ENCODE data around the gene VGLL4. TPM values are rescaled to one million over a fixed set of nuclear protein-coding genes. Genes with fewer than 3 reads are reported as not detected.
A peak's percentile ranks its signal among the peaks of the same experiment; 100 is the strongest.

Gene VGLL4
- total RNA-seq, 1 experiment from 2014 or later, result 42.1 TPM

DNA sequence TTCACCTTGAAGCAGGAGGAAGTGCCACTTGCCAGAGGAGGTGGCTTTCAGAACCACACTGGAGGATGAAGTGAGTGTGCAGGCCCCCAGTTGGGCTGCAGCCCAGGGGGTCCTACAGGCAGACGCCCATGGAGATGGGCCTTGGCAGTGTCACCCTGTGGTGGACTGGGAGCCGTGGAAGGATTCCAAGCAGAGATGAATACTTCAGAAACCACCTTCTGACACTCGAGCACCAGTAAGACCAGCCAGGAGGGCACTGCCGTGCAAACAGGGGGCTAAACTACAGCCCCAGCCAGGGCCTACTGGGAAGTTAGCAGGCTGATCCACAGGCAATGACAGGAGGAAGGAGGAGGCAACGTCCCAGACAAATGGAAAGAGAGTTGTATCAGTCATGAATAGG is 55.4 kb downstream of the VGLL4 start:
- Histone ChIP-seq H3K9me3 (ENCODE audit: control insufficient read depth, low read depth, low read length) (no peaks in the 10 kb centered on the region), H3K79me1 (ENCODE audit: insufficient read depth, low read depth, low read length, poor library complexity, severe bottlenecking) (peaks cover 12% of the 10 kb centered on the region), H4K20me1 (ENCODE audit: control insufficient read depth, insufficient read depth, insufficient read length) (no peaks in the 10 kb centered on the region), H4K8ac (replicated peaks; ENCODE audit: insufficient read length, low read depth, low read length) (no peak overlapping the region), H3K23me2 (ENCODE audit: insufficient read length, low read depth, low read length, poor library complexity, severe bottlenecking) (no peaks in the 10 kb centered on the region), H2AFZ (ENCODE audit: low read length) (no peak overlapping the region), H4K91ac (ENCODE audit: insufficient read length, low read depth, low read length) (no peak overlapping the region), H3K27ac (ENCODE audit: insufficient read length, low read depth, low read length) (no peak overlapping the region), H3K79me2 (ENCODE audit: insufficient read depth, low read length) (peaks cover 22% of the 10 kb centered on the region; the same call in 1 of the 2 replicates), H3K4me2 (ENCODE audit: insufficient read depth, insufficient read length, low read length) (no peak overlapping the region), H4K5ac (ENCODE audit: insufficient read length, low read depth, low read length) (no peak overlapping the region), H3K23ac (ENCODE audit: insufficient read length, low read depth, low read length) (no peak overlapping the region), H3K27me3 (ENCODE audit: insufficient read depth, low read length) (no peaks in the 10 kb centered on the region), H3K9ac (ENCODE audit: extremely low read depth, insufficient read length, low read length) (no peak overlapping the region), H2BK120ac (ENCODE audit: low read depth, low read length, poor library complexity, severe bottlenecking) (no peak overlapping the region), H2BK12ac (ENCODE audit: insufficient read length, low read depth, low read length) (no peak overlapping the region), H2BK5ac (ENCODE audit: insufficient read length, low read length) (no peak overlapping the region), H2BK20ac (ENCODE audit: low read depth, low read length, poor library complexity, severe bottlenecking) (no peak overlapping the region), H3K4ac (ENCODE audit: low read depth, low read length) (no peak overlapping the region), H2BK15ac (ENCODE audit: low read depth, low read length) (no peak overlapping the region), H3K14ac (ENCODE audit: insufficient read depth, low read length) (no peak overlapping the region; the same call in 1 of the 2 replicates), H3K4me1 (ENCODE audit: insufficient read depth, low read length) (peaks cover 21% of the 10 kb centered on the region), H3K18ac (ENCODE audit: insufficient read length, low read depth, low read length) (no peak overlapping the region), H3T11ph (ENCODE audit: low read length) (no peak overlapping the region), H2AK5ac (ENCODE audit: insufficient read length, low read length) (no peak overlapping the region), H3K56ac (ENCODE audit: insufficient read length, low read depth, low read length) (no peak overlapping the region)
- Mint-ChIP-seq H3K9me3 (no peaks in the 10 kb centered on the region; a peak in 1 of 5 replicates), H3K36me3 (ENCODE audit: insufficient read depth in 1 of 3, low read depth in 3 of 3) (peaks cover 0 to 5% (median 5%) of the 10 kb centered on the region in 3 experiments; a peak in 4 of 7 replicates), H3K27me3 (ENCODE audit: low read depth) (no peaks in the 10 kb centered on the region), H3K4me1 (peaks cover 68 to 74% of the 10 kb centered on the region in 2 experiments), H3K4me3 (no peak overlapping the region), H3K27ac (peak overlapping the region in 1 of 3 experiments; percentile 76; a peak in 1 of 7 replicates)
- no peak for DNase-seq
- WGBS (ENCODE audit: extremely low coverage, insufficient read length, low lambda C conversion rate), result no CpG with 5 or more reads among the region's 5 CpGs
- TF ChIP-seq, protein P1, sequence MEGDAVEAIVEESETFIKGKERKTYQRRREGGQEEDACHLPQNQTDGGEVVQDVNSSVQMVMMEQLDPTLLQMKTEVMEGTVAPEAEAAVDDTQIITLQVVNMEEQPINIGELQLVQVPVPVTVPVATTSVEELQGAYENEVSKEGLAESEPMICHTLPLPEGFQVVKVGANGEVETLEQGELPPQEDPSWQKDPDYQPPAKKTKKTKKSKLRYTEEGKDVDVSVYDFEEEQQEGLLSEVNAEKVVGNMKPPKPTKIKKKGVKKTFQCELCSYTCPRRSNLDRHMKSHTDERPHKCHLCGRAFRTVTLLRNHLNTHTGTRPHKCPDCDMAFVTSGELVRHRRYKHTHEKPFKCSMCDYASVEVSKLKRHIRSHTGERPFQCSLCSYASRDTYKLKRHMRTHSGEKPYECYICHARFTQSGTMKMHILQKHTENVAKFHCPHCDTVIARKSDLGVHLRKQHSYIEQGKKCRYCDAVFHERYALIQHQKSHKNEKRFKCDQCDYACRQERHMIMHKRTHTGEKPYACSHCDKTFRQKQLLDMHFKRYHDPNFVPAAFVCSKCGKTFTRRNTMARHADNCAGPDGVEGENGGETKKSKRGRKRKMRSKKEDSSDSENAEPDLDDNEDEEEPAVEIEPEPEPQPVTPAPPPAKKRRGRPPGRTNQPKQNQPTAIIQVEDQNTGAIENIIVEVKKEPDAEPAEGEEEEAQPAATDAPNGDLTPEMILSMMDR (conservative IDR thresholded peaks at IDR 0.05), result no peak

Data from H9 (cell line).